ENCODE measurements around the gene ZNF624. TPM values are rescaled to one million over a fixed set of nuclear protein-coding genes. Genes with fewer than 3 reads are reported as not detected.

ZNF624 gene
- total RNA-seq, 1 experiment from 2014 or later = 3.8 TPM

GRCh38 chr17:16584273-16584995, 69.2 kb downstream of the ZNF624 start:
- DNase-seq (ENCODE audit: unreplicated experiment) = peak; percentile 73
- no peaks in the 10 kb centered on the region for H3K36me3 Mint-ChIP-seq (ENCODE audit: insufficient read depth, unreplicated experiment)
- peak overlapping the region; percentile 66 for H3K4me3 Mint-ChIP-seq (ENCODE audit: unreplicated experiment)
- no peaks in the 10 kb centered on the region for H3K9me3 Mint-ChIP-seq (ENCODE audit: unreplicated experiment)
- TF ChIP-seq CTCF (IDR thresholded peaks at IDR 0.05; ENCODE audit: unreplicated experiment) = peak; percentile 51
- H3K27ac Mint-ChIP-seq (ENCODE audit: low read depth, unreplicated experiment) = no peak overlapping the region
- ChIA-PET POLR2A (interaction anchor here (0.7 to 0.9 kb wide), 2 partner anchors 9 to 49 kb away, joined by 3 read pairs; no protein-coding TSS in a partner anchor), CTCF (interaction anchor here (0.5 to 1.2 kb wide), 7 partner anchors 10 to 370 kb away, joined by 3 to 4 read pairs (median 4); no protein-coding TSS in a partner anchor)
- no peaks in the 10 kb centered on the region for H3K27me3 Mint-ChIP-seq (ENCODE audit: insufficient read depth, unreplicated experiment)
- no TSS peak for BruUV-seq (replicated peaks)
- peaks cover 8% of the 10 kb centered on the region for H3K4me1 Mint-ChIP-seq (ENCODE audit: insufficient read depth, unreplicated experiment)
- intact Hi-C loops (cut with micrococcal nuclease) = loop anchor here (10.0 kb wide), 1 partner anchor 200 kb away; the partner anchor contains the start of gene UBB

- CTCF ChIA-PET = interaction anchor here (0.5 to 1.2 kb wide), 5 partner anchors 10 to 370 kb away, joined by 3 to 4 read pairs (median 4); no protein-coding TSS in a partner anchor
- Mint-ChIP-seq H3K9me3 (ENCODE audit: unreplicated experiment) (no peaks in the 10 kb centered on the region), H3K27ac (ENCODE audit: low read depth, unreplicated experiment) (no peak overlapping the region), H3K27me3 (ENCODE audit: insufficient read depth, unreplicated experiment) (no peaks in the 10 kb centered on the region), H3K4me3 (ENCODE audit: unreplicated experiment) (peak overlapping the region; percentile 66), H3K36me3 (ENCODE audit: insufficient read depth, unreplicated experiment) (no peaks in the 10 kb centered on the region), H3K4me1 (ENCODE audit: insufficient read depth, unreplicated experiment) (peaks cover 8% of the 10 kb centered on the region)
- no peak for DNase-seq (ENCODE audit: unreplicated experiment)
- POLR2A ChIA-PET = interaction anchor here (0.7 to 0.9 kb wide), 2 partner anchors 10 to 48 kb away, joined by 3 read pairs; no protein-coding TSS in a partner anchor
- intact Hi-C loops (cut with micrococcal nuclease) = loop anchor here (10.0 kb wide), 1 partner anchor 199 kb away; the partner anchor contains the start of gene UBB
- TF ChIP-seq CTCF (IDR thresholded peaks at IDR 0.05; ENCODE audit: unreplicated experiment) = no peak
- no TSS peak for BruUV-seq (replicated peaks)
Observed at GRCh38 chr17:16583781-16584180, 69.9 kb downstream of the ZNF624 start.

GRCh38 chr17:16573466-16573865, 80.2 kb downstream of the ZNF624 start:
- BruUV-seq (replicated peaks) = no TSS peak
- Mint-ChIP-seq H3K9me3 (ENCODE audit: unreplicated experiment) (no peaks in the 10 kb centered on the region), H3K4me3 (ENCODE audit: unreplicated experiment) (no peak overlapping the region), H3K27ac (ENCODE audit: low read depth, unreplicated experiment) (no peak overlapping the region), H3K27me3 (ENCODE audit: insufficient read depth, unreplicated experiment) (no peaks in the 10 kb centered on the region), H3K36me3 (ENCODE audit: insufficient read depth, unreplicated experiment) (no peaks in the 10 kb centered on the region), H3K4me1 (ENCODE audit: insufficient read depth, unreplicated experiment) (no peaks in the 10 kb centered on the region)
- ChIA-PET CTCF (interaction anchor here (0.9 kb wide), 1 partner anchor 11 kb away, joined by 4 read pairs; no protein-coding TSS in a partner anchor), POLR2A (no interaction called here)
- intact Hi-C loops (cut with micrococcal nuclease) = no loop called here
- TF ChIP-seq CTCF (IDR thresholded peaks at IDR 0.05; ENCODE audit: unreplicated experiment) = no peak
- DNase-seq (ENCODE audit: unreplicated experiment) = no peak

Other genes with a start within 250 kb of the ZNF624 start
- gene TRPV2, start 238.3 kb downstream of the ZNF624 start, total RNA-seq (2022) = not detected in 2 replicates
- 0.29 and 0.30 TPM in 2 replicates for gene LRRC75A, start 161.7 kb downstream of the ZNF624 start, total RNA-seq (2022)
- 2.2 and 2.4 TPM in 2 replicates for gene ZNF287, start 84.6 kb downstream of the ZNF624 start, total RNA-seq (2022)
- gene CCDC144A, start 36.4 kb upstream of the ZNF624 start, total RNA-seq (2022) = 7.2 and 10.0 TPM in 2 replicates